Head of caudate nucleus (tissue), 42 donors: Measurements from ENCODE around the gene CRELD1.
"Not testable (repeated sequence)": the region's sequence is repeated elsewhere in the genome, so short reads cannot be mapped to it uniquely, and the experiment has no call there.

Source experiments
- DNase-seq, 42 donors: peaks; one replicate each; pipeline versions ENCODE4 v3.0.0 to v3.0.0-alpha.2; 2020 to 2021; ENCODE audit warnings: mixed read lengths in 7 of 42
- intact Hi-C: fragments of 100-400 bp; cut with DNase I; formaldehyde crosslinking; loops from one replicate; pipeline ENCODE4 v1.15.0; 2022

CRELD1 gene

GRCh38 chr3:9933561-9934234 lies at the start of gene CRELD1:
TSS of gene CRELD1 (plus strand) at chr3:9933834. CDS start at chr3:9934439, 605 bp downstream.
- DNase-seq = peak; percentile 94 to 99 (median 98)
- intact Hi-C loops = loop anchor here (5.0 kb wide), 2 partner anchors 41 to 86 kb away; partner anchors contain the start of gene JAGN1

GRCh38 chr3:9884555-9885165 lies 49.0 kb upstream of the CRELD1 start:
- no peak for DNase-seq
- intact Hi-C loops = no loop called here

- no peak for DNase-seq
- intact Hi-C loops = no loop called here
Measured at GRCh38 chr3:9886328-9886727, 47.3 kb upstream of the CRELD1 start.

DNA sequence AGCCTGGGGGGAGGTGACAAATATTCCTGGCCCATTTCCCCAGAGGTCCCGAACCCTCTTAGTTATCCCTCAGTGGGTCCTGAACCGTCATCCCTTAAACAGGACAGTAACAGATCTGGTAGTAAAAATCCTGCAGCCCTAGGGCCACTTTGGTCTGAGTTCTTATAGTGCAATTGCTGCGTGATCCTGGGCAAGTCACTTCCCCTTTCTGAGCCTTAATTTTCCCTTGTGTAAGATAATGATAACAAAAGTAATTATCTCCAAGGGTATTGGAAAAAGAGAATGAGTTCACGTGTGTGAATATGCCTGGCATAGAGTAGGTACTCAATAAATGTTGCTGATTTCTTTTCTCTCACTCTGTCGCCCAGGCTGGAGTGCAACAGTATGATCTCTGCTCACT lies 46.2 kb upstream of the CRELD1 start:
- intact Hi-C loops = no loop called here
- no peak for DNase-seq

DNA sequence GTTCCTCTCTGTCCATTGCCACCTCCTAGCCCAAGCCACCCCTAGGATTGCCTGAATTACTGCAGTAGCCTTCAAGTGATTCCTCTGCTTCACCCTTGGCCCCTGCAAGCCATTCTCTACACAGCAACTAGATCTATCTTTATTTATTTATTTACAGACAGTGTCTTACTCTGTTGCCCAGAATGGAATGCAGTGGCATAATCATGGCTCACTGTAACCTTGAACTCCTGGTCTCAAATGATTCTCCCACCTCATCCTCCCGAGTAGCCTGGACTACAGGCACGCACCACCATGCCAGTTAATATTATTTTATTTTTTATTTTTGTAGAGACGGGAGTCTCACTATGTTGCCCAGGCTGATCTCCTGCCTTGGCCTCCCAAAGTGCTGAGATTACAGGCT lies 45.1 kb upstream of the CRELD1 start:
- no peak for DNase-seq
- intact Hi-C loops = no loop called here

DNA sequence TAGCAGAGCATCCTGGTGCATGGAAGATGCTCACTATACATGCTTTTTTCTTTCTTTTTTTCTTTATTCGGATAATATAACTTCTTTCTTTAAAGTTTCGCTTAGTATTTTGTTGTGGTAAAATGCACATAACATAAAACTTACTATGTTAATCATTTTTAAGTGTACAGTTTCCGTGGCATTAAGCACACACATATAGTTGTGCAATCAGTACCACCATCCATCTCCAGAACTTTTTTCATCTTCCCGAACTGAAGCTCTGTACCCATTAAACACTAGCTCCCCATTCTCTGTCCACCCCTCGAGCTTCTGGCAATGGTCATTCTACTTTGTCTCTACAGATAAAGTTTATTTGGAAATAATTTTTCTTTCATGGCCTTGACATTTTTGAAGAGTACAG lies 44.2 kb upstream of the CRELD1 start:
- no peak for DNase-seq
- intact Hi-C loops = no loop called here

DNA sequence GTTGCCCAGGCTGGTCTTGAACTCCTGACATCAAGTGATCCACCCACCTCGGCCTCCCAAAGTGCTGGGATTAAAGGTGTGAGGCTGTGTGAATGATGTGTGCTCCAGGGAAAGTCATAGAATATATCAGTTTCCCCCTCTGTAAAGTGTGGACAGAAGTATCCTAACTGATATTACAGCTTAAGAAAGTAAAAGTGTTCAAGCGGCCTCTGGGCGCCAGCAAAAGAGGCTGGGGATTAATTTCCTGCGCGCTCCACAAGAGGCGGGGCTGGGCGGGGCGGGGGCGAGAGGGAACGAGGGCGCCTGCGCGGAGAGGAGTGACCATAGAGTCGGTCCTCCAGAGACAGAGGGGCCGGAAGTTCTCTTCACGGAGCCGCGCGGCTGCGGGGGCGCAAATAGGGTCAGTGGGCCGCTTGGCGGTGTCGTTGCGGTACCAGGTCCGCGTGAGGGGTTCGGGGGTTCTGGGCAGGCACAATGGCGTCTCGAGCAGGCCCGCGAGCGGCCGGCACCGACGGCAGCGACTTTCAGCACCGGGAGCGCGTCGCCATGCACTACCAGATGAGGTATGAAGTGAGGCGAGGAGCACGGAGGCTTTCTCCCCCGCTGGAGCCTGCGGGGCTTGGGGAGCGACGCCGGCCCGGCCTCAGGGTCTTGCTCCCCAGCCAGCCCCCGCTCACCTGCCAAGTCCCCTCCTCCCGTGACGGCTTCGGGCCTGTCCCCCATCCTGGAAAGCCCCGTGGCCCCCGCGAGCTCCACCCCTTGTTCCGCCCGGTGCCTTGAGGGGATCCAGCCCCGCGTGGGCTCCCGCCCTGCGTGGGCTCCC lies 43.2 kb upstream of the CRELD1 start, which contains the start of gene JAGN1:
Gene JAGN1, plus strand, starts transcription at position 362 of the 823 bp plus-strand sequence. Its CDS starts 113 bp downstream, at position 475.
- intact Hi-C loops = loop anchor here (5.0 to 10.0 kb wide), 2 partner anchors 42 to 46 kb away; partner anchors contain the start of genes CRELD1 and RPUSD3

DNA sequence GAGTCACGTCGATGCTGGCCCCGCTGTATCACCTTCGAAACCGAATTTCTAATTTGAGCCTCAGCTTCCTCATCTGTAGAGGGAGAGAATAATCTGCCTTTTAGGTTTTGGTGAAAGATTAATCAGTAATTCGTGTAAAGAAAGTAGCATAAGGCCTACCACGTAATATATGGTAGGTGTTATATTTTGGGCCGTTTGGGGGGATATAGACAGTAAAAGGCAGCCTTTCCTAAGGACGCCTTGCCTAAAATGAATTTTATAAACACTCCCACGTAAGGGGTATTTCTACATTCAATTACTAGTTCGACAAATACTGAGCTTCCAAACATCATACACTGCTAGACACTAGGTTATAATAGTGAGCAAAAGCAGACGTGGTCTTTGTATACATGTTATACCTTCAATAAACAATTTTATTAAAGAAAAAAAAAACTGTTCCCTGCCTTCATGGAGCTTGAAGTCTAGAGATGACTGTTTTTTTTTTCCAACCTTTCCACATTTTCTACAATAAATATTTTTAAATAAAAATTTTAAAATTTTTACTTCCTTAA lies 42.5 kb upstream of the CRELD1 start:
- DNase-seq = no peak
- intact Hi-C loops = loop anchor here (5.0 to 10.0 kb wide), 2 partner anchors 41 to 46 kb away; partner anchors contain the start of genes CRELD1 and RPUSD3

More for the DNA sequence above, 43.2 kb upstream of the CRELD1 start, which contains the start of gene JAGN1:
- DNase-seq = peak; percentile 76 to 96 (median 90)

- intact Hi-C loops = loop anchor here (5.0 to 10.0 kb wide), 2 partner anchors 39 to 49 kb away; partner anchors contain the start of genes CRELD1 and RPUSD3
- DNase-seq = no peak
Measured at GRCh38 chr3:9893739-9894138, 39.9 kb upstream of the CRELD1 start.

- not testable (repeated sequence) for DNase-seq
- intact Hi-C loops = loop anchor here (10.0 kb wide), 1 partner anchor 51 kb away; the partner anchor contains the start of gene RPUSD3
Measured at GRCh38 chr3:9895715-9896114, 37.9 kb upstream of the CRELD1 start.

DNA sequence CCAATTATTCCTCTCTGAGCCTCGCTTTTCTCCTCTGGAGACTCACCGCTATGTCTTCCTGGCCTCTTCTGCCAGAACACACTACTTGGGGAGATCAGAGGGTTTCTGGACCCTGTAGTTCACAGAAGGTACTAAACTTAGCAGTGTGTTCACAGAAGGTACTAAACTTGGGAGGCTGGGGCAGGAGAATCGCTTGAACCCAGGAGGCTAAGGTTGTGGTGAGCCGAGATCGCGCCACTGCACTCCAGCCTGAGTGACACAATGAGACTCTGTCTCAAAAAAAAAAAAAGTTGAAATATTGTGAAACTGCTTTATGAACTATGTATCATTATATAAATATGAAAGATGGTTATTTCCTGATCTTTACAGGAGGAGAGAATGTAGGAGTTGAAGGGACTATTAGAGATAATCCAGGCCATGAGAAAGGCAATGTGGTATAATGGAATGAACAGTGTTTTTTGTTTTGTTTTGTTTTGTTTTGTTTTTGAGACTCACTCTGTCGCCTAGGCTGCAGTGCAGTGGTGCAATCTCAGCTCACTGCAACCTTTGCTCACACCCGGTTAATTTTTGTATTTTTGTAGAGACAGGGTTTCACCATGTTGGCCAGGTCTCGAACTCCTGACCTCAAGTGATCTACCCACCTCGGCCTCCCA lies 36.8 kb upstream of the CRELD1 start:
- DNase-seq = not testable (repeated sequence)
- intact Hi-C loops = loop anchor here (10.0 kb wide), 1 partner anchor 52 kb away; the partner anchor contains the start of gene RPUSD3

- intact Hi-C loops = loop anchor here (10.0 kb wide), 1 partner anchor 53 kb away; the partner anchor contains the start of gene RPUSD3
- no peak for DNase-seq
Measured at GRCh38 chr3:9897408-9898372, 35.9 kb upstream of the CRELD1 start.

DNA sequence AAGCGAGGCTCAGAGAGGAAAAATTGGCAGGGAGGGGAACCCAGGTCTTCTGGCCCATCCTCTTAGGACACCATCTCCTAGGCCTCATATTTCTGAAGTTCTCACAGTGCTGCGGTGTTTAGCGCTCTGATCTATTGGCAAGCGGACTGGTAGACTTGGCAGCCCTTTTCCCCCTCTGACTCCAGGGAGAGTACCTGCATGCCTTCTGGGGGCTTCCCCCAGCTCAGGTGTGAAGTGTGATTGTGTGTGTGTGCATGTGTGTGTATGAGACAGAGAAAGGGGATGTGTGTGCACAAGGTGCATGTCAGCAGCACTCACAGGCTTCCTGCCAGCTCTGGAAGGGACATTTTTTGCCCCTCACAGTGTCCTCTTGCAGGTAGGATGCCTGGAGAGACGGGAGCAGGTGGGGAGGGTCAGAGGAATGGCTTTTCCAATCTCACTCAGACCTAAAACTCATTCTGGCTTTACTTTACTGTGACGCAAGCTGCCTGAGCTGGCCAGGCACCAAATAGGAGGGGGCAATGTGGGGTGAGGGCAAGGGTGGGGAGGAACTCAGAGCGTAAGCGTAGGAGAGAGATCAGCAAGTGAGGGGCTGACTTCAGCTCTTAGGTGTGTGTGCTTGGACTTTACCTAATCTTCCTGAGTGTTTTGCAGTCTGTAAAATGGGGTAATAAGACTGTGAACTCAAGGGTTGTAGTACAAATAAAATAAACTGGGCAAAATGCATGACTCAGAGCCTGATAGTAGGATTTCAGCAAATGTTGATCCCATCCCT lies 35.0 kb upstream of the CRELD1 start:
- no peak for DNase-seq
- intact Hi-C loops = loop anchor here (10.0 kb wide), 1 partner anchor 54 kb away; the partner anchor contains the start of gene RPUSD3

GRCh38 chr3:9899289-9899791 lies 34.3 kb upstream of the CRELD1 start:
- intact Hi-C loops = loop anchor here (10.0 kb wide), 1 partner anchor 55 kb away; the partner anchor contains the start of gene RPUSD3
- no peak for DNase-seq

DNA sequence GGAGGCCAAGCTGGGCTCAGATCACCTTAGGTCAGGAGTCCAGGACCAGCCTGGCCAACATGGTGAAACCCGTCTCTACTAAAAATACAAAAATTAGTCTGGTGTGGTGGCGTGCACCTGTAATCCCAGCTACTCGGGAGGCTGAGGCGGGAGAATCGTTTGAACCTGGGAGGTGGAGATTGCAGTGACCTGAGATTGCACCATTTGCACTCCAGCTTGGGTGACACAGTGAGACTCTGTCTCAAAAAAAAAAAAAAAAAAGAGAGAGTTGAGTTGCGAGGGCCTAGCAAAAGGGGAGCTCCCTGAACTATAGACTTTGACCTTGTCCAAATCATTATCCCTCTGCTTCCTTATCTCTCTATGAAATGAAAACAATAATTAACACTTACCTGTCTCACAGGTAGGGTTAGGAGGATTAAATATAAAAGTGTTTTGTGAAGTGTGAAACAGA lies 32.6 kb upstream of the CRELD1 start:
- intact Hi-C loops, DNase-seq: not testable (repeated sequence)

GRCh38 chr3:9901967-9902366 lies 31.7 kb upstream of the CRELD1 start:
- intact Hi-C loops = no loop called here
- DNase-seq = no peak
